SU-DHL-6 (cell line): ENCODE measurements around the gene CACNA1B.

Experiments used
- H2AFZ ChIP-seq: fragments of 200-600 bp; sonication (generic); 2 replicates; pipeline ENCODE4 v1.6.1; 2014; ENCODE audit warnings: low read depth, mild to moderate bottlenecking, moderate library complexity, mixed read lengths, antibody characterized with exemption, low read length; ENCODE audit not compliant: severe bottlenecking
- H3F3A ChIP-seq: fragments of 200-600 bp; shearing (Covaris generic); 2 replicates; pipeline ENCODE4 v1.6.0; 2016; ENCODE audit warnings: antibody characterized with exemption, mild to moderate bottlenecking; ENCODE audit not compliant: insufficient read depth
- H3K27ac ChIP-seq: fragments of 200-600 bp; sonication (generic); 2 replicates; pipeline ENCODE4 v1.5.1; 2016; ENCODE audit warnings: low read depth, mild to moderate bottlenecking, low read length, moderate library complexity, mixed read lengths
- H3K27me3 ChIP-seq: fragments of 200-600 bp; sonication (generic), shearing (Covaris generic); 2 replicates; pipeline ENCODE4 v1.6.0; 2014; ENCODE audit warnings: mild to moderate bottlenecking, low read length
- H3K36me3 ChIP-seq: fragments of 200-600 bp; sonication (generic); 2 replicates; pipeline ENCODE4 v1.6.1; 2014; ENCODE audit warnings: mild to moderate bottlenecking, low read length, mixed read lengths
- H3K4me2 ChIP-seq: fragments of 300-600, 200-600 bp; shearing (Covaris generic), sonication (generic); 2 replicates; pipeline ENCODE4 v1.6.0; 2014; ENCODE audit warnings: low read length, low read depth, mild to moderate bottlenecking; ENCODE audit not compliant: poor library complexity, severe bottlenecking
- H3K4me3 ChIP-seq: fragments of 200-600 bp; sonication (generic); 2 replicates; pipeline ENCODE4 v1.5.1; 2014; ENCODE audit warnings: antibody characterized with exemption, low read length, mild to moderate bottlenecking, mixed read lengths; ENCODE audit not compliant: insufficient read depth, poor library complexity, severe bottlenecking
- H3K79me2 ChIP-seq: fragments of 200-600 bp; sonication (generic); 2 replicates; pipeline ENCODE4 v1.6.1; 2014; ENCODE audit warnings: mild to moderate bottlenecking, low read length, moderate library complexity; ENCODE audit not compliant: insufficient read depth
- H3K9ac ChIP-seq: fragments of 200-600 bp; sonication (generic); 2 replicates; pipeline ENCODE4 v1.7.0; 2014; ENCODE audit warnings: mild to moderate bottlenecking, low read length
- H3K9me2 ChIP-seq: fragments of 200-600 bp; sonication (generic); replicated peaks from 2 replicates; pipeline ENCODE4 v1.6.1; 2014; ENCODE audit warnings: low read length; ENCODE audit not compliant: insufficient read depth
- H3K9me3 ChIP-seq: fragments of 200-600 bp; sonication (generic); 2 replicates; pipeline ENCODE4 v1.6.1; 2014; ENCODE audit warnings: low read length, mixed read lengths; ENCODE audit not compliant: insufficient read depth
- H4K20me1 ChIP-seq: fragments of 200-600 bp; sonication (generic); 2 replicates; pipeline ENCODE4 v1.6.1; 2014; ENCODE audit warnings: low read depth, mild to moderate bottlenecking, antibody characterized with exemption, low read length, moderate library complexity, mixed read lengths
- CTCF ChIP-seq: fragments of 200-600 bp; sonication (generic); IDR thresholded peaks from one replicate; pipeline ENCODE4 v1.5.1; 2017; ENCODE audit warnings: antibody characterized with exemption, mild to moderate bottlenecking, low read length, moderate library complexity; ENCODE audit not compliant: insufficient read depth, poor library complexity, severe bottlenecking
- EZH2phosphoT487 ChIP-seq: fragments of 200-600 bp; sonication (generic), shearing (Covaris generic); conservative IDR thresholded peaks from 2 replicates; pipeline ENCODE4 v1.6.1; 2018; ENCODE audit warnings: mild to moderate bottlenecking, antibody characterized with exemption, low read length, moderate library complexity, mixed read lengths

Gene CACNA1B

GRCh38 chr9:138118601-138119071 is 241.1 kb downstream of the CACNA1B start:
- no peak overlapping the region for H3K27ac ChIP-seq
- H3F3A ChIP-seq, result no peaks in the 10 kb centered on the region
- no peak overlapping the region for H3K4me3 ChIP-seq
- H3K79me2 ChIP-seq, result no peaks in the 10 kb centered on the region
- H3K27me3 ChIP-seq, result no peaks in the 10 kb centered on the region
- no peaks in the 10 kb centered on the region for H3K36me3 ChIP-seq
- H2AFZ ChIP-seq, result no peak overlapping the region
- no peaks in the 10 kb centered on the region for H3K9me3 ChIP-seq
- TF ChIP-seq CTCF (no peak), EZH2phosphoT487 (no peak)
- no peak overlapping the region for H3K4me2 ChIP-seq
- H3K9me2 ChIP-seq, result no peaks in the 10 kb centered on the region
- H3K9ac ChIP-seq, result no peak overlapping the region
- no peaks in the 10 kb centered on the region for H4K20me1 ChIP-seq

GRCh38 chr9:138119202-138120027 is 241.8 kb downstream of the CACNA1B start:
- no peak for TF ChIP-seq CTCF
- TF ChIP-seq EZH2phosphoT487, result no peak
- Histone ChIP-seq H3K79me2 (no peaks in the 10 kb centered on the region), H3K9ac (no peak overlapping the region), H3K9me3 (no peaks in the 10 kb centered on the region; the same call in 1 of the 2 replicates), H3K27me3 (no peaks in the 10 kb centered on the region), H3K9me2 (no peaks in the 10 kb centered on the region), H2AFZ (no peak overlapping the region), H3K36me3 (no peaks in the 10 kb centered on the region), H3K4me3 (no peak overlapping the region), H3F3A (no peaks in the 10 kb centered on the region), H4K20me1 (no peaks in the 10 kb centered on the region), H3K27ac (no peak overlapping the region), H3K4me2 (no peak overlapping the region)

GRCh38 chr9:138120072-138120471 is 242.5 kb downstream of the CACNA1B start:
- no peaks in the 10 kb centered on the region for H3K36me3 ChIP-seq
- no peaks in the 10 kb centered on the region for H3K27me3 ChIP-seq
- no peak overlapping the region for H3K9ac ChIP-seq
- TF ChIP-seq CTCF (no peak), EZH2phosphoT487 (no peak)
- H3K4me2 ChIP-seq, result no peak overlapping the region
- no peak overlapping the region for H3K27ac ChIP-seq
- no peaks in the 10 kb centered on the region for H3K9me2 ChIP-seq
- H3K79me2 ChIP-seq, result no peaks in the 10 kb centered on the region
- no peaks in the 10 kb centered on the region for H3F3A ChIP-seq
- no peak overlapping the region for H2AFZ ChIP-seq
- H3K4me3 ChIP-seq, result no peak overlapping the region
- no peaks in the 10 kb centered on the region for H4K20me1 ChIP-seq
- H3K9me3 ChIP-seq, result no peaks in the 10 kb centered on the region; the same call in 1 of the 2 replicates
